Naive thymus-derived CD8-positive, alpha-beta T cell (primary cell): ENCODE measurements around the gene VIPAS39. TPM values are rescaled to one million over a fixed set of nuclear protein-coding genes. Genes with fewer than 3 reads are reported as not detected.

Experiments
- ATAC-seq, 2 donors: fragments of 150-1000 bp; cut with Tn5 transposase in 1 of 2; sonication (Bioruptor Pico), chemical (Tn5 transposase) in 1 of 2; 1 replicate in 1 of 2; 2 replicates in 1 of 2; pipeline ENCODE4 v1.10.0; 2021; ENCODE audit warnings: mild to moderate bottlenecking in 2 of 2, moderate library complexity in 2 of 2
- POLR2A ChIA-PET: fragments of 350-600 bp; sonication (Branson Sonifier 250); formaldehyde crosslinking; loops from one replicate; lab custom pipeline; 2021; ENCODE audit warnings: antibody characterized with exemption; lab: Charles Lee
- DNase-seq, 10 donors: peaks; one replicate each; pipeline versions ENCODE4 v3.0.0 to v3.0.0-alpha.2; 2020 to 2022
- H3K27ac Mint-ChIP-seq, 10 donors: one replicate each; pipeline ENCODE4 v1.8.0; 2020 to 2022; ENCODE audit warnings: mild to moderate bottlenecking in 10 of 10, mixed read lengths in 10 of 10, moderate library complexity in 4 of 10, inconsistent platforms in 1 of 10
- H3K27me3 Mint-ChIP-seq, 5 donors: one replicate each; pipeline ENCODE4 v1.8.0; 2021 to 2022; ENCODE audit warnings: mixed read lengths in 5 of 5
- H3K36me3 Mint-ChIP-seq, 3 donors: one replicate each; pipeline ENCODE4 v1.8.0; 2020 to 2022; ENCODE audit warnings: mixed read lengths in 3 of 3, mild to moderate bottlenecking in 2 of 3, inconsistent platforms in 1 of 3
- H3K4me1 Mint-ChIP-seq, 4 donors: one replicate each; pipeline ENCODE4 v1.8.0; 2021 to 2022; ENCODE audit warnings: mixed read lengths in 4 of 4
- H3K4me3 Mint-ChIP-seq, 10 donors: one replicate each; pipeline ENCODE4 v1.8.0; 2020 to 2022; ENCODE audit warnings: mild to moderate bottlenecking in 10 of 10, mixed read lengths in 10 of 10, moderate library complexity in 6 of 10, inconsistent platforms in 1 of 10
- H3K9me3 Mint-ChIP-seq, 9 donors: one replicate each; pipeline ENCODE4 v1.8.0; 2020 to 2022; ENCODE audit warnings: mixed read lengths in 9 of 9, mild to moderate bottlenecking in 3 of 9, inconsistent platforms in 1 of 9, moderate library complexity in 1 of 9
- polyA plus RNA-seq, 3 donors: library from polyadenylated mRNA; unstranded; fragments of 300-500 nt; fragmentation: Illumina TruSeq; gene quantifications; one replicate each; pipeline ENCODE4 v1.2.3, GENCODE V29; 2021
- total RNA-seq, 8 experiments: library from RNA in 2 of 8; stranded (reverse) in 2 of 8; gene quantifications; one replicate each; pipeline ENCODE4 v1.2.3 and lab custom pipeline; 2021 to 2026

The VIPAS39 gene
- total and polyA plus RNA-seq, 5 experiments from 2014 or later, result 6.1 to 23.1 (median 11.1) TPM

- H3K36me3 Mint-ChIP-seq, result no peaks in the 10 kb centered on the region
- POLR2A ChIA-PET, result no interaction called here
- no peaks in the 10 kb centered on the region for H3K9me3 Mint-ChIP-seq
- DNase-seq, result peak in 1 of 10 donors; percentile 4
- no peaks in the 10 kb centered on the region for H3K4me1 Mint-ChIP-seq
- ATAC-seq, result no peak
- peak overlapping the region in 3 of 10 donors; percentile 7 to 47 (median 29) for H3K27ac Mint-ChIP-seq
- no peaks in the 10 kb centered on the region for H3K27me3 Mint-ChIP-seq
- H3K4me3 Mint-ChIP-seq, result no peak overlapping the region
These were observed 28.7 kb upstream of the VIPAS39 start for GRCh38 chr14:77485901-77486678.

GRCh38 chr14:77485256-77485655 lies 27.9 kb upstream of the VIPAS39 start:
- Mint-ChIP-seq H3K27me3 (no peaks in the 10 kb centered on the region), H3K36me3 (no peaks in the 10 kb centered on the region), H3K27ac (no peak overlapping the region), H3K4me3 (no peak overlapping the region), H3K4me1 (no peaks in the 10 kb centered on the region), H3K9me3 (no peaks in the 10 kb centered on the region)
- DNase-seq (peak in 1 of 10 donors; percentile 1), ATAC-seq (no peak)
- POLR2A ChIA-PET, result no interaction called here

GRCh38 chr14:77482422-77482821 lies 25.0 kb upstream of the VIPAS39 start:
- Mint-ChIP-seq H3K27me3 (no peaks in the 10 kb centered on the region), H3K4me3 (no peak overlapping the region), H3K9me3 (no peaks in the 10 kb centered on the region), H3K36me3 (no peaks in the 10 kb centered on the region), H3K27ac (peak overlapping the region in 1 of 10 donors; percentile 10), H3K4me1 (no peaks in the 10 kb centered on the region)
- ATAC-seq (no peak), DNase-seq (no peak)
- POLR2A ChIA-PET, result no interaction called here

- Mint-ChIP-seq H3K36me3 (no peaks in the 10 kb centered on the region), H3K9me3 (no peaks in the 10 kb centered on the region), H3K4me3 (no peak overlapping the region), H3K27ac (no peak overlapping the region), H3K27me3 (peaks cover 0 to 9% (median 0%) of the 10 kb centered on the region in 5 donors), H3K4me1 (no peaks in the 10 kb centered on the region)
- POLR2A ChIA-PET, result interaction anchor here (0.7 kb wide), 1 partner anchor 181 kb away, joined by 4 read pairs; no protein-coding TSS in a partner anchor
- ATAC-seq (no peak), DNase-seq (no peak)
These were observed 21.4 kb upstream of the VIPAS39 start for GRCh38 chr14:77478796-77479195.

- DNase-seq (no peak), ATAC-seq (no peak)
- Mint-ChIP-seq H3K9me3 (no peaks in the 10 kb centered on the region), H3K4me3 (no peak overlapping the region), H3K36me3 (no peaks in the 10 kb centered on the region), H3K4me1 (no peaks in the 10 kb centered on the region), H3K27ac (no peak overlapping the region), H3K27me3 (peaks cover 0 to 9% (median 0%) of the 10 kb centered on the region in 5 donors)
- POLR2A ChIA-PET, result no interaction called here
These were observed 20.6 kb upstream of the VIPAS39 start for GRCh38 chr14:77478029-77478428.

- peaks cover 0 to 9% (median 0%) of the 10 kb centered on the region in 5 donors for H3K27me3 Mint-ChIP-seq
- peak overlapping the region in 1 of 10 donors; percentile 17 for H3K27ac Mint-ChIP-seq
- no peaks in the 10 kb centered on the region for H3K36me3 Mint-ChIP-seq
- POLR2A ChIA-PET, result no interaction called here
- H3K4me3 Mint-ChIP-seq, result no peak overlapping the region
- DNase-seq (no peak), ATAC-seq (no peak)
- H3K4me1 Mint-ChIP-seq, result no peaks in the 10 kb centered on the region
- H3K9me3 Mint-ChIP-seq, result no peaks in the 10 kb centered on the region
These were observed 18.2 kb upstream of the VIPAS39 start for GRCh38 chr14:77475432-77476115.

GRCh38 chr14:77474479-77475177 lies 17.2 kb upstream of the VIPAS39 start:
- Mint-ChIP-seq H3K4me3 (no peak overlapping the region), H3K27me3 (peaks cover 0 to 9% (median 0%) of the 10 kb centered on the region in 5 donors), H3K9me3 (no peaks in the 10 kb centered on the region), H3K36me3 (peaks cover 0 to 3% (median 0%) of the 10 kb centered on the region in 3 donors), H3K27ac (no peak overlapping the region), H3K4me1 (no peaks in the 10 kb centered on the region)
- no peak for ATAC-seq
- DNase-seq, result no peak
- POLR2A ChIA-PET, result no interaction called here

GRCh38 chr14:77473921-77474320 lies 16.5 kb upstream of the VIPAS39 start:
- H3K27ac Mint-ChIP-seq, result no peak overlapping the region
- H3K9me3 Mint-ChIP-seq, result no peaks in the 10 kb centered on the region
- H3K27me3 Mint-ChIP-seq, result peaks cover 0 to 9% (median 0%) of the 10 kb centered on the region in 5 donors
- DNase-seq (no peak), ATAC-seq (no peak)
- H3K36me3 Mint-ChIP-seq, result peaks cover 0 to 10% (median 2%) of the 10 kb centered on the region in 3 donors
- no peaks in the 10 kb centered on the region for H3K4me1 Mint-ChIP-seq
- POLR2A ChIA-PET, result no interaction called here
- H3K4me3 Mint-ChIP-seq, result no peak overlapping the region

GRCh38 chr14:77470224-77470870 lies 12.9 kb upstream of the VIPAS39 start:
- peaks cover 0 to 9% (median 0%) of the 10 kb centered on the region in 5 donors for H3K27me3 Mint-ChIP-seq
- H3K4me3 Mint-ChIP-seq, result no peak overlapping the region
- peaks cover 0 to 45% (median 14%) of the 10 kb centered on the region in 3 donors for H3K36me3 Mint-ChIP-seq
- ATAC-seq (no peak), DNase-seq (no peak)
- no peaks in the 10 kb centered on the region for H3K4me1 Mint-ChIP-seq
- H3K27ac Mint-ChIP-seq, result no peak overlapping the region
- POLR2A ChIA-PET, result no interaction called here
- H3K9me3 Mint-ChIP-seq, result no peaks in the 10 kb centered on the region

GRCh38 chr14:77469539-77469938 lies 12.1 kb upstream of the VIPAS39 start:
- Mint-ChIP-seq H3K9me3 (no peaks in the 10 kb centered on the region), H3K36me3 (peaks cover 0 to 54% (median 17%) of the 10 kb centered on the region in 3 donors), H3K27ac (peak overlapping the region in 2 of 10 donors; percentile 13 to 56), H3K4me1 (no peaks in the 10 kb centered on the region), H3K27me3 (peaks cover 0 to 7% (median 0%) of the 10 kb centered on the region in 5 donors), H3K4me3 (no peak overlapping the region)
- POLR2A ChIA-PET, result interaction anchor here (0.6 kb wide), 1 partner anchor 80 kb away, joined by 5 read pairs; no protein-coding TSS in a partner anchor
- no peak for DNase-seq
- ATAC-seq, result no peak

GRCh38 chr14:77469067-77469505 lies 11.7 kb upstream of the VIPAS39 start:
- DNase-seq (no peak), ATAC-seq (no peak)
- Mint-ChIP-seq H3K4me3 (no peak overlapping the region), H3K27ac (peak overlapping the region in 2 of 10 donors; percentile 13 to 56), H3K4me1 (no peaks in the 10 kb centered on the region), H3K36me3 (peaks cover 0 to 58% (median 17%) of the 10 kb centered on the region in 3 donors), H3K9me3 (no peaks in the 10 kb centered on the region), H3K27me3 (peaks cover 0 to 2% (median 0%) of the 10 kb centered on the region in 5 donors)
- POLR2A ChIA-PET, result no interaction called here

- peaks cover 0 to 2% (median 0%) of the 10 kb centered on the region in 4 donors for H3K4me1 Mint-ChIP-seq
- peaks cover 0 to 71% (median 20%) of the 10 kb centered on the region in 3 donors for H3K36me3 Mint-ChIP-seq
- no peak overlapping the region for H3K4me3 Mint-ChIP-seq
- no peaks in the 10 kb centered on the region for H3K27me3 Mint-ChIP-seq
- peak overlapping the region in 1 of 10 donors; percentile 60 for H3K27ac Mint-ChIP-seq
- ATAC-seq (no peak), DNase-seq (no peak)
- no peaks in the 10 kb centered on the region for H3K9me3 Mint-ChIP-seq
- POLR2A ChIA-PET, result interaction anchor here (0.7 kb wide), 1 partner anchor 336 kb away, joined by 6 read pairs; no protein-coding TSS in a partner anchor
These were observed 10.4 kb upstream of the VIPAS39 start for GRCh38 chr14:77467801-77468200.
